ENCODE data around the gene PDIK1L. TPM values are rescaled to one million over a fixed set of nuclear protein-coding genes. Genes with fewer than 3 reads are reported as not detected.

Gene PDIK1L
- polyA plus RNA-seq, 1 donor from 2014 or later = 44.9 TPM

DNA sequence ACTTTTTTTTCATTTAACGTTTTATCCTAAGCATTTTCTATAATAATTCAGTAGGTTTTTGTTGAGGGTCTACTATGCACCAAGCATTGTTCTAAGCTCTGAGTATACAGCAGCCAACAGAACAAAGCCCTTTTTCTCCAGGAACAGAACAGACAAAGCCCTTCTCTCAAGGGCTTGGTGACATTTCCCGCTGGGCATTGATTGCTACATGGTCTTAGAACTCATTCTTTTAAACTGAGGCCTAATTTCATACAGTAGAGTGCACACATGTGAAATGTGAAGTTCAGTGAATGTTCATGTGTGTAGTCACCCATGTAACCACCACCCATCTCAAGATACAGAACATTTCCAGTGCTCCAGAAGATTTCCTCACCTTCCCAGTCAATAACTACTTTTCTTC, 15.2 kb upstream of the PDIK1L start:
- no peak overlapping the region for H3K4me3 ChIP-seq (ENCODE audit: low read length)
- H3K36me3 ChIP-seq (ENCODE audit: insufficient read depth, low read length) = no peaks in the 10 kb centered on the region
- H3K27me3 ChIP-seq (ENCODE audit: insufficient read depth, low read depth, low read length) = no peaks in the 10 kb centered on the region
- TF ChIP-seq, protein P1, sequence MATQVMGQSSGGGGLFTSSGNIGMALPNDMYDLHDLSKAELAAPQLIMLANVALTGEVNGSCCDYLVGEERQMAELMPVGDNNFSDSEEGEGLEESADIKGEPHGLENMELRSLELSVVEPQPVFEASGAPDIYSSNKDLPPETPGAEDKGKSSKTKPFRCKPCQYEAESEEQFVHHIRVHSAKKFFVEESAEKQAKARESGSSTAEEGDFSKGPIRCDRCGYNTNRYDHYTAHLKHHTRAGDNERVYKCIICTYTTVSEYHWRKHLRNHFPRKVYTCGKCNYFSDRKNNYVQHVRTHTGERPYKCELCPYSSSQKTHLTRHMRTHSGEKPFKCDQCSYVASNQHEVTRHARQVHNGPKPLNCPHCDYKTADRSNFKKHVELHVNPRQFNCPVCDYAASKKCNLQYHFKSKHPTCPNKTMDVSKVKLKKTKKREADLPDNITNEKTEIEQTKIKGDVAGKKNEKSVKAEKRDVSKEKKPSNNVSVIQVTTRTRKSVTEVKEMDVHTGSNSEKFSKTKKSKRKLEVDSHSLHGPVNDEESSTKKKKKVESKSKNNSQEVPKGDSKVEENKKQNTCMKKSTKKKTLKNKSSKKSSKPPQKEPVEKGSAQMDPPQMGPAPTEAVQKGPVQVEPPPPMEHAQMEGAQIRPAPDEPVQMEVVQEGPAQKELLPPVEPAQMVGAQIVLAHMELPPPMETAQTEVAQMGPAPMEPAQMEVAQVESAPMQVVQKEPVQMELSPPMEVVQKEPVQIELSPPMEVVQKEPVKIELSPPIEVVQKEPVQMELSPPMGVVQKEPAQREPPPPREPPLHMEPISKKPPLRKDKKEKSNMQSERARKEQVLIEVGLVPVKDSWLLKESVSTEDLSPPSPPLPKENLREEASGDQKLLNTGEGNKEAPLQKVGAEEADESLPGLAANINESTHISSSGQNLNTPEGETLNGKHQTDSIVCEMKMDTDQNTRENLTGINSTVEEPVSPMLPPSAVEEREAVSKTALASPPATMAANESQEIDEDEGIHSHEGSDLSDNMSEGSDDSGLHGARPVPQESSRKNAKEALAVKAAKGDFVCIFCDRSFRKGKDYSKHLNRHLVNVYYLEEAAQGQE (IDR thresholded peaks at IDR 0.05; ENCODE audit: borderline replicate concordance) = no peak
- no peak for TF ChIP-seq MXI1 (conservative IDR thresholded peaks at IDR 0.05; ENCODE audit: poor library complexity, severe bottlenecking)
- no peak for TF ChIP-seq EP300 (conservative IDR thresholded peaks at IDR 0.05; ENCODE audit: poor library complexity, severe bottlenecking)
- no peak for TF ChIP-seq SMC3 (conservative IDR thresholded peaks at IDR 0.05; ENCODE audit: poor library complexity)
- TF ChIP-seq, protein P2, sequence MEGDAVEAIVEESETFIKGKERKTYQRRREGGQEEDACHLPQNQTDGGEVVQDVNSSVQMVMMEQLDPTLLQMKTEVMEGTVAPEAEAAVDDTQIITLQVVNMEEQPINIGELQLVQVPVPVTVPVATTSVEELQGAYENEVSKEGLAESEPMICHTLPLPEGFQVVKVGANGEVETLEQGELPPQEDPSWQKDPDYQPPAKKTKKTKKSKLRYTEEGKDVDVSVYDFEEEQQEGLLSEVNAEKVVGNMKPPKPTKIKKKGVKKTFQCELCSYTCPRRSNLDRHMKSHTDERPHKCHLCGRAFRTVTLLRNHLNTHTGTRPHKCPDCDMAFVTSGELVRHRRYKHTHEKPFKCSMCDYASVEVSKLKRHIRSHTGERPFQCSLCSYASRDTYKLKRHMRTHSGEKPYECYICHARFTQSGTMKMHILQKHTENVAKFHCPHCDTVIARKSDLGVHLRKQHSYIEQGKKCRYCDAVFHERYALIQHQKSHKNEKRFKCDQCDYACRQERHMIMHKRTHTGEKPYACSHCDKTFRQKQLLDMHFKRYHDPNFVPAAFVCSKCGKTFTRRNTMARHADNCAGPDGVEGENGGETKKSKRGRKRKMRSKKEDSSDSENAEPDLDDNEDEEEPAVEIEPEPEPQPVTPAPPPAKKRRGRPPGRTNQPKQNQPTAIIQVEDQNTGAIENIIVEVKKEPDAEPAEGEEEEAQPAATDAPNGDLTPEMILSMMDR (IDR thresholded peaks at IDR 0.05; ENCODE audit: poor library complexity, severe bottlenecking) = no peak
- TF ChIP-seq POLR2AphosphoS5 (IDR thresholded peaks at IDR 0.05) = no peak
- no peak for TF ChIP-seq EZH2 (IDR thresholded peaks at IDR 0.05; ENCODE audit: borderline replicate concordance, insufficient read depth, low read length, poor library complexity, severe bottlenecking)
- no peak for TF ChIP-seq RAD21 (conservative IDR thresholded peaks at IDR 0.05)
- no peak for TF ChIP-seq TAF1 (IDR thresholded peaks at IDR 0.05; ENCODE audit: low read depth)
- no peaks in the 10 kb centered on the region for H3K79me2 ChIP-seq (replicated peaks; ENCODE audit: insufficient read depth, low read length)
- no peaks in the 10 kb centered on the region for H3K9me2 ChIP-seq (ENCODE audit: insufficient read depth, low read length)
- H3K27ac ChIP-seq (ENCODE audit: low read length) = no peak overlapping the region
- H3F3A ChIP-seq (ENCODE audit: insufficient read depth, low read length, poor library complexity, severe bottlenecking) = no peaks in the 10 kb centered on the region
- H3K9me3 ChIP-seq (ENCODE audit: low read length) = no peaks in the 10 kb centered on the region
- H4K20me1 ChIP-seq (ENCODE audit: insufficient read depth) = no peaks in the 10 kb centered on the region
- no peak overlapping the region for H3K4me2 ChIP-seq (ENCODE audit: low read length)
- H3K9ac ChIP-seq (ENCODE audit: low read length) = no peak overlapping the region
- no peak overlapping the region for H2AFZ ChIP-seq (ENCODE audit: low read depth, low read length)

DNA sequence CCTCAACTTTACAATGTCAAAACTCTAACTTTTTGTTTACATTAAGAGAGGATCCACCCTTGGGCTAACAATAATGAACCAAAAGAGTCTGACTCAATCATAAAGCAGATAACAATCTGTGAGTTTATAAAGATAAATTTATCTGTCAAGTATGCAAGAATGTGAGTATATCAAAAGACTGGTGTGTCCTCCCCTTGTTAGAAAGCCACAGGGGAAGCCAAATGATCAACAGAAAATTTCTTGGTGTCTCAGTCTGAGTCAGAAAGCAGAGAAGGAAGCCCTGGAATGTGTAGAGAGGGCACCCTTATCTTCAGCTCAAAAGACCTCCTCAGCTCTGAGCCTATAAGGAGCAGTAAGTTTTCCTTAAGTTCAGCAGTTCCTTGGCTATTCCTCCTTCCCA, 13.9 kb upstream of the PDIK1L start:
- H3K27ac ChIP-seq (ENCODE audit: low read length) = no peak overlapping the region
- H2AFZ ChIP-seq (ENCODE audit: low read depth, low read length) = no peak overlapping the region
- H3K4me2 ChIP-seq (ENCODE audit: low read length) = no peak overlapping the region
- H3K27me3 ChIP-seq (ENCODE audit: insufficient read depth, low read depth, low read length) = no peaks in the 10 kb centered on the region
- H3K79me2 ChIP-seq (replicated peaks; ENCODE audit: insufficient read depth, low read length) = no peaks in the 10 kb centered on the region
- no peak for TF ChIP-seq POLR2AphosphoS5 (IDR thresholded peaks at IDR 0.05)
- TF ChIP-seq MXI1 (conservative IDR thresholded peaks at IDR 0.05; ENCODE audit: poor library complexity, severe bottlenecking) = no peak
- no peak for TF ChIP-seq EP300 (conservative IDR thresholded peaks at IDR 0.05; ENCODE audit: poor library complexity, severe bottlenecking)
- TF ChIP-seq TAF1 (IDR thresholded peaks at IDR 0.05; ENCODE audit: low read depth) = no peak
- no peak for TF ChIP-seq SMC3 (conservative IDR thresholded peaks at IDR 0.05; ENCODE audit: poor library complexity)
- TF ChIP-seq, protein P2 (IDR thresholded peaks at IDR 0.05; ENCODE audit: poor library complexity, severe bottlenecking) = no peak
- TF ChIP-seq, protein P1 (IDR thresholded peaks at IDR 0.05; ENCODE audit: borderline replicate concordance) = no peak
- TF ChIP-seq RAD21 (conservative IDR thresholded peaks at IDR 0.05) = no peak
- no peaks in the 10 kb centered on the region for H3K9me2 ChIP-seq (ENCODE audit: insufficient read depth, low read length)
- H3K36me3 ChIP-seq (ENCODE audit: insufficient read depth, low read length) = no peaks in the 10 kb centered on the region
- no peaks in the 10 kb centered on the region for H3K9me3 ChIP-seq (ENCODE audit: low read length)
- H3K4me3 ChIP-seq (ENCODE audit: low read length) = no peak overlapping the region
- no peak overlapping the region for H3K9ac ChIP-seq (ENCODE audit: low read length)
- no peaks in the 10 kb centered on the region for H3F3A ChIP-seq (ENCODE audit: insufficient read depth, low read length, poor library complexity, severe bottlenecking)
- H4K20me1 ChIP-seq (ENCODE audit: insufficient read depth) = no peaks in the 10 kb centered on the region
